Esophagus muscularis mucosa (tissue), 4 donors: ENCODE data around the gene MGLL.

ENCODE experiments used
- EP300 ChIP-seq: sonication (generic); formaldehyde crosslinking; IDR thresholded peaks from one replicate; pipeline ENCODE4 v1.6.1; 2017; ENCODE audit warnings: antibody characterized with exemption
- POLR2A ChIP-seq: fragments of 450-650 bp; IDR thresholded peaks from one replicate; pipeline ENCODE4 v1.6.1; 2017; ENCODE audit warnings: antibody characterized with exemption, moderate library complexity, mild to moderate bottlenecking, low read depth
- POLR2AphosphoS5 ChIP-seq, 2 donors: sonication (generic); formaldehyde crosslinking; IDR thresholded peaks; one replicate each; pipeline ENCODE4 v1.6.1; 2017; ENCODE audit warnings: antibody characterized with exemption in 2 of 2
- TF ChIP-seq, protein P1 (sequence below), 3 experiments: fragments of 200-600 bp in 2 of 3; fragments of 450-650 bp in 1 of 3; sonication (generic) in 2 of 3; IDR thresholded peaks; one replicate each; pipeline ENCODE4 v1.5.1; 2017 to 2019; ENCODE audit warnings: antibody characterized with exemption in 3 of 3, mild to moderate bottlenecking in 2 of 3, moderate library complexity in 1 of 3

DNA sequence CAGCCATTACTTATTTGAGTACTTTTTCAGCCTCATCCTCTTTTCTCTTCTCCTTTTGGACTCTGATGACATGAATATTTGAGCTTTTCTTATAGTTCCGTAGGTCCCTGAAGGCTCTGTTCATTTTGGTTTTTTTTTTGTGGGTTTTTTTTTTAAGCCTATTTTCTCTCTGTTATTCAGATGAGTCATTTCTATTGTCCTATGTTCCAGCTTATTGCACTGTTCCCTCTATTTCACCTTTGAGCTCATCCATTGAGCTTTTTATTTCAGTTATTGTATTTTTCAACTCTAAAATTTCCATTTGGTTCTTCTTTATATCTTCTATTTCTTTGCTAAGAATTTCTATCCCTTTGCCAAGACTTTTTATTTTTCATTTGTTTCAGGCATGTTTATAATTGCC is 7.2 kb upstream of the MGLL start:
- TF ChIP-seq POLR2A: no peak
- TF ChIP-seq, protein P1, sequence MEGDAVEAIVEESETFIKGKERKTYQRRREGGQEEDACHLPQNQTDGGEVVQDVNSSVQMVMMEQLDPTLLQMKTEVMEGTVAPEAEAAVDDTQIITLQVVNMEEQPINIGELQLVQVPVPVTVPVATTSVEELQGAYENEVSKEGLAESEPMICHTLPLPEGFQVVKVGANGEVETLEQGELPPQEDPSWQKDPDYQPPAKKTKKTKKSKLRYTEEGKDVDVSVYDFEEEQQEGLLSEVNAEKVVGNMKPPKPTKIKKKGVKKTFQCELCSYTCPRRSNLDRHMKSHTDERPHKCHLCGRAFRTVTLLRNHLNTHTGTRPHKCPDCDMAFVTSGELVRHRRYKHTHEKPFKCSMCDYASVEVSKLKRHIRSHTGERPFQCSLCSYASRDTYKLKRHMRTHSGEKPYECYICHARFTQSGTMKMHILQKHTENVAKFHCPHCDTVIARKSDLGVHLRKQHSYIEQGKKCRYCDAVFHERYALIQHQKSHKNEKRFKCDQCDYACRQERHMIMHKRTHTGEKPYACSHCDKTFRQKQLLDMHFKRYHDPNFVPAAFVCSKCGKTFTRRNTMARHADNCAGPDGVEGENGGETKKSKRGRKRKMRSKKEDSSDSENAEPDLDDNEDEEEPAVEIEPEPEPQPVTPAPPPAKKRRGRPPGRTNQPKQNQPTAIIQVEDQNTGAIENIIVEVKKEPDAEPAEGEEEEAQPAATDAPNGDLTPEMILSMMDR (IDR thresholded peaks at IDR 0.05): no peak
- no peak for TF ChIP-seq EP300
- no peak for TF ChIP-seq POLR2AphosphoS5 (IDR thresholded peaks at IDR 0.05)
